Type B pancreatic cell (in vitro differentiated cells): ENCODE results near the gene SYNDIG1. TPM values are rescaled to one million over a fixed set of nuclear protein-coding genes. Genes with fewer than 3 reads are reported as not detected.

Experiments
- DNase-seq: peaks from one replicate; pipeline ENCODE4 v3.0.0; 2021; ENCODE audit warnings: mixed read lengths; ENCODE audit not compliant: unreplicated experiment; ENCODE audit errors: extremely low spot score
- H3K27ac Mint-ChIP-seq: 2 replicates; pipeline ENCODE4 v1.8.0; 2021; ENCODE audit warnings: mild to moderate bottlenecking, mixed read lengths
- H3K27me3 Mint-ChIP-seq: 2 replicates; pipeline ENCODE4 v1.8.0; 2021; ENCODE audit warnings: mixed read lengths
- H3K36me3 Mint-ChIP-seq: 2 replicates; pipeline ENCODE4 v1.8.0; 2021; ENCODE audit warnings: mixed read lengths
- H3K4me1 Mint-ChIP-seq: one replicate; pipeline ENCODE4 v1.8.0; 2021; ENCODE audit warnings: mixed read lengths; ENCODE audit not compliant: unreplicated experiment
- H3K4me3 Mint-ChIP-seq: 2 replicates; pipeline ENCODE4 v1.8.0; 2021; ENCODE audit warnings: mild to moderate bottlenecking, mixed read lengths
- H3K9me3 Mint-ChIP-seq: 2 replicates; pipeline ENCODE4 v1.8.0; 2021; ENCODE audit warnings: mixed read lengths
- CTCF ChIP-seq: fragments of 200-600 bp; sonication (generic); conservative IDR thresholded peaks from 2 replicates; pipeline ENCODE4 v1.5.0; 2021; ENCODE audit warnings: antibody characterized with exemption, mild to moderate bottlenecking
- total RNA-seq: library from RNA; stranded (reverse); gene quantifications from 2 replicates; pipeline ENCODE4 v1.2.1, GENCODE V29; 2021; ENCODE audit warnings: low replicate concordance

SYNDIG1 gene
- total RNA-seq, 1 donor from 2014 or later: 4.3 TPM

GRCh38 chr20:24701027-24701426 lies 231.6 kb downstream of the SYNDIG1 start:
- no peak overlapping the region for H3K27ac Mint-ChIP-seq
- H3K9me3 Mint-ChIP-seq: no peaks in the 10 kb centered on the region
- H3K36me3 Mint-ChIP-seq: no peaks in the 10 kb centered on the region
- H3K4me1 Mint-ChIP-seq: no peaks in the 10 kb centered on the region
- H3K4me3 Mint-ChIP-seq: no peak overlapping the region
- H3K27me3 Mint-ChIP-seq: peaks cover 5% of the 10 kb centered on the region
- TF ChIP-seq CTCF: no peak
- DNase-seq: peak; percentile 37

- H3K9me3 Mint-ChIP-seq: no peaks in the 10 kb centered on the region
Observed at GRCh38 chr20:24701668-24702067, 232.2 kb downstream of the SYNDIG1 start.

GRCh38 chr20:24702501-24703283 lies 233.3 kb downstream of the SYNDIG1 start:
- H3K27ac Mint-ChIP-seq: no peak overlapping the region
- no peaks in the 10 kb centered on the region for H3K9me3 Mint-ChIP-seq
- H3K4me1 Mint-ChIP-seq: no peaks in the 10 kb centered on the region
- H3K27me3 Mint-ChIP-seq: peaks cover 10% of the 10 kb centered on the region
- no peaks in the 10 kb centered on the region for H3K36me3 Mint-ChIP-seq
- TF ChIP-seq CTCF: no peak
- no peak for DNase-seq
- no peak overlapping the region for H3K4me3 Mint-ChIP-seq

More at GRCh38 chr20:24701668-24702067, 232.2 kb downstream of the SYNDIG1 start:
- Mint-ChIP-seq H3K27me3 (peaks cover 10% of the 10 kb centered on the region), H3K4me1 (no peaks in the 10 kb centered on the region), H3K27ac (no peak overlapping the region), H3K4me3 (no peak overlapping the region), H3K36me3 (no peaks in the 10 kb centered on the region)
- peak; percentile 32 for DNase-seq
- no peak for TF ChIP-seq CTCF

GRCh38 chr20:24703284-24703610 lies 233.8 kb downstream of the SYNDIG1 start:
- no peak for DNase-seq
- H3K27ac Mint-ChIP-seq: no peak overlapping the region
- no peak for TF ChIP-seq CTCF
- no peaks in the 10 kb centered on the region for H3K4me1 Mint-ChIP-seq
- peaks cover 10% of the 10 kb centered on the region for H3K27me3 Mint-ChIP-seq
- H3K36me3 Mint-ChIP-seq: no peaks in the 10 kb centered on the region
- H3K4me3 Mint-ChIP-seq: no peak overlapping the region
- no peaks in the 10 kb centered on the region for H3K9me3 Mint-ChIP-seq

- Mint-ChIP-seq H3K4me3 (no peak overlapping the region), H3K4me1 (no peaks in the 10 kb centered on the region), H3K27ac (no peak overlapping the region), H3K36me3 (no peaks in the 10 kb centered on the region), H3K9me3 (no peaks in the 10 kb centered on the region), H3K27me3 (peaks cover 10% of the 10 kb centered on the region)
- no peak for DNase-seq
- no peak for TF ChIP-seq CTCF
Observed at GRCh38 chr20:24704899-24705298, 235.5 kb downstream of the SYNDIG1 start.

GRCh38 chr20:24705486-24705885 lies 236.1 kb downstream of the SYNDIG1 start:
- no peak for TF ChIP-seq CTCF
- Mint-ChIP-seq H3K4me3 (no peak overlapping the region), H3K27me3 (peaks cover 14% of the 10 kb centered on the region), H3K4me1 (no peaks in the 10 kb centered on the region), H3K9me3 (no peaks in the 10 kb centered on the region), H3K36me3 (no peaks in the 10 kb centered on the region), H3K27ac (no peak overlapping the region)
- DNase-seq: no peak
